AG09309 (cell line): ENCODE measurements around the gene PIK3C2G.

ENCODE experiments used
- DNase-seq: peaks from one replicate; pipeline ENCODE4 v3.0.0-alpha.2; 2010; ENCODE audit warnings: low read depth
- H3K4me3 ChIP-seq: 2 replicates; pipeline ENCODE4 v1.5.1; 2011; ENCODE audit warnings: mild to moderate bottlenecking, low read depth, low read length, moderate library complexity; ENCODE audit not compliant: control insufficient read depth
- TF ChIP-seq, protein P1 (sequence below): IDR thresholded peaks from 2 replicates; pipeline ENCODE4 v1.5.1; 2011; ENCODE audit warnings: mild to moderate bottlenecking, low read depth, low read length, inconsistent platforms; ENCODE audit not compliant: insufficient read depth, control insufficient read depth; ENCODE audit errors: missing control alignments

The PIK3C2G gene

DNA sequence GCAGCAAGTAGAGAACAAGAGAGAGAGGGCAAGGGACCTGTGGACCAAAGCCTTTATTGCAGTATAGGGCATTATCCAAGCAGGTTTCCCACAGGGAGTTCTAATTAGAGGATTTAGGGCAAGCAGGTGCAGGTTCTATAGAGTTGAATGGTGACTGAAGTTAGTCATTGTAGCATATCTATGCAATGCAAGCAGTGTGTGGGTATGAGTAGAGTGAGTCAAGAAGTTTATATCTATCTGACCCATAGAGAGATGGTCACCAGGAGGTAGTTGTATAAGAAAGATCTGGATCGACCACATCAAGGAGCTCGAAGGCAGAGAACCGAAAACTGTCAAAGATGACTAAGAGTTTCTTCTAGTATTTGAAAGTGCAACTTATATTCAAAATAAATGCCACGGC lies 309.2 kb downstream of the PIK3C2G start:
- no peak overlapping the region for H3K4me3 ChIP-seq
- TF ChIP-seq, protein P1, sequence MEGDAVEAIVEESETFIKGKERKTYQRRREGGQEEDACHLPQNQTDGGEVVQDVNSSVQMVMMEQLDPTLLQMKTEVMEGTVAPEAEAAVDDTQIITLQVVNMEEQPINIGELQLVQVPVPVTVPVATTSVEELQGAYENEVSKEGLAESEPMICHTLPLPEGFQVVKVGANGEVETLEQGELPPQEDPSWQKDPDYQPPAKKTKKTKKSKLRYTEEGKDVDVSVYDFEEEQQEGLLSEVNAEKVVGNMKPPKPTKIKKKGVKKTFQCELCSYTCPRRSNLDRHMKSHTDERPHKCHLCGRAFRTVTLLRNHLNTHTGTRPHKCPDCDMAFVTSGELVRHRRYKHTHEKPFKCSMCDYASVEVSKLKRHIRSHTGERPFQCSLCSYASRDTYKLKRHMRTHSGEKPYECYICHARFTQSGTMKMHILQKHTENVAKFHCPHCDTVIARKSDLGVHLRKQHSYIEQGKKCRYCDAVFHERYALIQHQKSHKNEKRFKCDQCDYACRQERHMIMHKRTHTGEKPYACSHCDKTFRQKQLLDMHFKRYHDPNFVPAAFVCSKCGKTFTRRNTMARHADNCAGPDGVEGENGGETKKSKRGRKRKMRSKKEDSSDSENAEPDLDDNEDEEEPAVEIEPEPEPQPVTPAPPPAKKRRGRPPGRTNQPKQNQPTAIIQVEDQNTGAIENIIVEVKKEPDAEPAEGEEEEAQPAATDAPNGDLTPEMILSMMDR = no peak
- no peak for DNase-seq

DNA sequence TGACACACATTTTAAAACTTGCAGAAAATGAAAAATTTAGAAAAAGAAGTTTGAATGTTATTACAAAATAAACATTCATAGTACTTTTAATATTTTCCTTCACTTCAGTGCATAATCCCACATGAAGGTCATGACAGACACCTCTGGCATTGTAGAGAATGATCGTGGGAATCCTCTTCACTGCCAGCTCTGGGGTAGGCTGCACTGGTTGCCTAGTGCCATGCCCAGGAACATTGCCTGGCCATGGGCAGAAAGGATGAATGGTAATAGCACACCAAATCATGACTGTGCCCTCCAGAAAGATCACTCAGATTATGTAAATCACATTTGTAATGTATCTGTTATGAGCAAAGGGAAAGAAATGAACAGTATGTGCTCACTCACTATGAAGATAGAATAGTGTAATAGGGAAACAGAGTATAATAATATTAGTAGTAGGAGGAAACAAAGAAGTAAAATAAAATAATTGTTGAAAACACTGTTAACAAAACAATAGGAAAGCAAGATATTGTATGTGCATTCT lies 314.8 kb downstream of the PIK3C2G start:
- TF ChIP-seq, protein P1 = no peak
- no peak overlapping the region for H3K4me3 ChIP-seq
- DNase-seq = no peak

DNA sequence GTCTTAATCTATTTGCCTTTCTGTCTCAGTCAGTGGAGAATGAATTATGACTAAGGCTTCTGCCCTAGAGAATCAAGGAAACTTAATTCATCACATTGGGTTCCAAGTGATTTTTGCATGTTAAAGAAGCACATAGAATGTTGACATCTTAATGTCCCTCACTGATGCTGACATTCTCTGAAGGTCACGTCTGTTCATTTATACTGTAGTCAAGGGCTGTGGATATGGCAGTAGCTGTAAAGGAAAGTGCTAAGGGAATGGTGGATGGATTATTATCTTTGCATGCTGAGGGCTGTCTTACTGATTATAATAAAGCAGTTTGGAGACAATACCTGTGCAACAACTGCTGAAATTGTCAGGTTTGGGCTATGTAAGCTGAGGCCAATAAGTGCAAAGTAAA lies 315.3 kb downstream of the PIK3C2G start:
- no peak for DNase-seq
- no peak overlapping the region for H3K4me3 ChIP-seq
- TF ChIP-seq, protein P1 = no peak

DNA sequence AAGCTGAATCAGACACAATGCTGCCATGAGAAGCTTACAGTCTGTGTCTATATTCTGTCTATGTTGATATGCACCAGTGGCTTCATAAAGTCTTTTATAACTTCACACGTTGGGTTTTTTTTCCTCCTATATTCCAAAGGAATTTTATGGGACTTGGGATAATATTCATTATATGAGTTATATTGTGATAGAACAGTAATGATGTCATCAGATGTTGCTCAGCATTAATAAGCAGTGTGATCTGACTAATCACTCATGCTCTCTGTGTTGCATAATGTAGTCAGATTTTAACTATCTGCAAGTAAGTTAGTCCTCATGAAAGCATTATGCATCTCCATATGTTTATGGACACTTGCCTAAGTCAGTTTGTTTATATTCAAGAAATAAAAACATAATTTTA lies 316.9 kb downstream of the PIK3C2G start:
- no peak overlapping the region for H3K4me3 ChIP-seq
- no peak for DNase-seq
- TF ChIP-seq, protein P1 = no peak

DNA sequence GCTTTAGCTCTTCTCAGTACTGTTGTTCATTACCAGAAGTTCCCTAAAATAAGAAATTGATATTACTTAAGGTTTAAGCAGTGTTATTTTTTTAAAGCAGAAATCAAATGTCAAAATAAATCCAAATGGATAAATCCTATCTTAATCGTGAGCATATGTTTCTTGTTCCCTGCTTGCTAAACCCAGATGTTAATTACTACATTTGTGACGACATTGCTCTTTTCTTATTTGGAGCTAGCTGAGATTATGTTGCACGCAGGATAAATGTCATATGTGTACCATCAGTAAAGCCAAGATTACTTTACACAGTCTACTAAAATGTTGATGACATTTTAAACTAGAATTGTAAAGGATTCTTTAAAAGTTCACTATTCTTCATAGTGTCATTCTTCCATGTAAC lies 319.0 kb downstream of the PIK3C2G start:
- TF ChIP-seq, protein P1 = no peak
- no peak for DNase-seq
- no peak overlapping the region for H3K4me3 ChIP-seq

DNA sequence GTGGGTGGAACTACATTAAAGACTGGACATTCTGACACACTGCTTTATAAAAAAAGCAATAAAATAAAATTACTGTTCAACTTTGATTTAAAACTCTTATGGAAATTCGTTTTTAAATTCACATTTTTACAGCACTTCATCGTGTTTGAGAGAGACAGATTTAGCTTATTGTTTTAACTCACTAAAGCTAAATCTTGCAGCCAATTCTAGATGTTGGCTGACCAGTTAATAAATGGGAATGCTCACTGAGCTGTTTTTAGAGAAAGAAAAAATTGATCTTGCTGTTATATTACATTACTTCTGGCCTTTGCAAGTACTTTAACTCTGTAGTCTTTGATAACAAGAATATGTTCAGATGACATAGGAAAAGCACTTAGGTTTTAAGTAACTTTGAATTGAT lies 319.4 kb downstream of the PIK3C2G start:
- no peak overlapping the region for H3K4me3 ChIP-seq
- no peak for DNase-seq
- TF ChIP-seq, protein P1 = no peak
